ENCODE results near the gene SLC22A2. TPM values are rescaled to one million over a fixed set of nuclear protein-coding genes. Genes with fewer than 3 reads are reported as not detected.
A peak's percentile ranks its signal among the peaks of the same experiment; 100 is the strongest.

The SLC22A2 gene
- total RNA-seq, 3 donors from 2014 or later: 0.16 TPM; not detected in 2

- Histone ChIP-seq H3K4me3 (no peak overlapping the region), H3K4me1 (ENCODE audit: low read depth) (peaks cover 1% of the 10 kb centered on the region), H3K36me3 (ENCODE audit: low read depth) (no peaks in the 10 kb centered on the region), H3K9me3 (no peaks in the 10 kb centered on the region)
- no peak for TF ChIP-seq CTCF (IDR thresholded peaks at IDR 0.05)
- intact Hi-C loops (cut with DNase I, micrococcal nuclease): no loop called here
- ATAC-seq (no peak), DNase-seq (no peak)
These were observed 85.9 kb downstream of the SLC22A2 start for GRCh38 chr6:160172704-160173103.

- Histone ChIP-seq H3K9me3 (no peaks in the 10 kb centered on the region), H3K36me3 (ENCODE audit: low read depth) (no peaks in the 10 kb centered on the region), H3K4me3 (no peak overlapping the region), H3K4me1 (ENCODE audit: low read depth) (peaks cover 10% of the 10 kb centered on the region)
- no peak for ATAC-seq
- TF ChIP-seq CTCF (IDR thresholded peaks at IDR 0.05): no peak
- intact Hi-C loops (cut with DNase I, micrococcal nuclease): no loop called here
- no peak for DNase-seq
These were observed 88.5 kb downstream of the SLC22A2 start for GRCh38 chr6:160170018-160170680.

GRCh38 chr6:160167604-160168399 is 90.8 kb downstream of the SLC22A2 start:
- Histone ChIP-seq H3K36me3 (ENCODE audit: low read depth) (no peaks in the 10 kb centered on the region), H3K9me3 (no peaks in the 10 kb centered on the region), H3K4me3 (no peak overlapping the region), H3K4me1 (ENCODE audit: low read depth) (peaks cover 10% of the 10 kb centered on the region)
- peak in 2 of 3 donors; percentile 51 to 62 for DNase-seq
- intact Hi-C loops (cut with DNase I, micrococcal nuclease): no loop called here
- ATAC-seq: peak; percentile 96
- no peak for TF ChIP-seq CTCF (IDR thresholded peaks at IDR 0.05)

Other genes with a start within 250 kb of the SLC22A2 start
- gene SLC22A1, start 137.0 kb downstream of the SLC22A2 start, total RNA-seq: 1 to 10 TPM; 1.9 to 2.4 (median 2.4) TPM
- 1 to 10 TPM; 1.4 to 7.3 (median 1.6) TPM for gene SLC22A3, start 89.6 kb upstream of the SLC22A2 start, total RNA-seq